H1 (cell line): Measurements from ENCODE around the gene STK32C. TPM values are rescaled to one million over a fixed set of nuclear protein-coding genes. Genes with fewer than 3 reads are reported as not detected.

Experiments used
- BRCA1 ChIP-seq: IDR thresholded peaks from 2 replicates; pipeline ENCODE4 v1.6.1; 2012; ENCODE audit warnings: low read depth, low read length, improper control_type of control experiment
- FOSL1 ChIP-seq: IDR thresholded peaks from 2 replicates; pipeline ENCODE4 v1.6.1; 2011; ENCODE audit warnings: mild to moderate bottlenecking, low read depth, low read length, moderate library complexity; ENCODE audit not compliant: insufficient read depth
- GABPA ChIP-seq: IDR thresholded peaks from 2 replicates; pipeline ENCODE4 v1.6.1; 2011; ENCODE audit warnings: mild to moderate bottlenecking, low read length, moderate library complexity, borderline replicate concordance; ENCODE audit not compliant: insufficient read depth
- JUND ChIP-seq: IDR thresholded peaks from 2 replicates; pipeline ENCODE4 v1.6.1; 2011; ENCODE audit warnings: mild to moderate bottlenecking, improper control_type of control experiment, low read length
- KDM5A ChIP-seq: fragments of 200-600 bp; IDR thresholded peaks from 2 replicates; pipeline ENCODE4 v1.7.1; 2012; ENCODE audit warnings: mild to moderate bottlenecking, low read length, inconsistent platforms, mixed read lengths
- MAFK ChIP-seq: IDR thresholded peaks from 2 replicates; pipeline ENCODE4 v1.6.1; 2012; ENCODE audit warnings: low read depth, mild to moderate bottlenecking, improper control_type of control experiment, low read length
- NRF1 ChIP-seq: IDR thresholded peaks from 2 replicates; pipeline ENCODE4 v1.6.1; 2011; ENCODE audit warnings: mild to moderate bottlenecking, low read depth, low read length, improper control_type of control experiment
- SAP30 ChIP-seq: fragments of 300-600 bp; sonication (generic); IDR thresholded peaks from 2 replicates; pipeline ENCODE4 v1.7.1; 2012; ENCODE audit warnings: low read length, moderate library complexity, mild to moderate bottlenecking, inconsistent platforms; ENCODE audit not compliant: insufficient read depth, insufficient replicate concordance
- SP2 ChIP-seq: IDR thresholded peaks from 2 replicates; pipeline ENCODE4 v1.6.1; 2012; ENCODE audit warnings: mild to moderate bottlenecking, low read length, inconsistent platforms
- TAF1 ChIP-seq: IDR thresholded peaks from 2 replicates; pipeline ENCODE4 v1.6.1; 2011; ENCODE audit warnings: mild to moderate bottlenecking, low read depth, low read length
- polyA plus RNA-seq, 7 experiments: library from polyadenylated mRNA; depleted of rRNA in 3 of 7; stranded (reverse) in 5 of 7; unstranded in 2 of 7; fragments of >200 nt in 5 of 7; fragments of 200-250 nt in 2 of 7; gene quantifications; 1 replicate in 5 of 7; 2 replicates in 1 of 7; 4 replicates in 1 of 7; pipeline versions ENCODE4 v1.2.1 to v1.2.3, GENCODE V29; 2011 to 2013; ENCODE audit warnings: missing spikeins in 2 of 7, mixed read lengths in 2 of 7
- total RNA-seq: library from RNA; stranded (reverse); fragmentation: NEBNext Ultra II Directional; extraction: Animal tissue kit (Norgen Biotek cat#: 25700); gene quantifications from 2 replicates; pipeline ENCODE4 v1.2.1, GENCODE V29; 2021
- TF ChIP-seq, protein P1 (sequence below): fragments of 300-600 bp; sonication (generic); IDR thresholded peaks from 2 replicates; pipeline ENCODE4 v1.7.1; 2012; ENCODE audit warnings: low read length, moderate library complexity, mild to moderate bottlenecking, inconsistent platforms; ENCODE audit not compliant: insufficient replicate concordance

The STK32C gene
- total and polyA plus RNA-seq, 2 of the 8 experiments (the other 6 are each of a cell fraction or from before 2014, with no cell fraction given), result 10.6 to 15.6 TPM

DNA sequence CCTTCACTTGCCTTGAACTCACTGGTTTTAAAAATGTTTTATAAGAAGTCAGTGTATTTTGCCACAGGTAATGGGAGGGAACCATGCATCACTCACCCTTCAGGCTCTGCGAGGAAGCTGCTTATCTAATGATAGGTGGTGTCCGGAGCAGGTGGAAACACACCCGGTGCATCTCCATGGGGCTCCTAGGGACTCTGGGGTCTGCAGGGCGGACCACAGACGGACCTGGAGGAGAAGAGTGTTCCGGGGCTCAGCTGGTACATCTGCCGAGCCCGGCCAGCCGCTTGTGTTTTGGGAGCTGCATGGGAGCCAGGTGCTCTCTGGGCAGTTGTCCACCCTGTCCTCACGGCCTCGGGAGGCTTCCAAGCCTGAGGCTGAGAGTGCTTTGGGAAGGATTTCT lies 31.5 kb upstream of the STK32C start (continued):
- TF ChIP-seq, protein P1, sequence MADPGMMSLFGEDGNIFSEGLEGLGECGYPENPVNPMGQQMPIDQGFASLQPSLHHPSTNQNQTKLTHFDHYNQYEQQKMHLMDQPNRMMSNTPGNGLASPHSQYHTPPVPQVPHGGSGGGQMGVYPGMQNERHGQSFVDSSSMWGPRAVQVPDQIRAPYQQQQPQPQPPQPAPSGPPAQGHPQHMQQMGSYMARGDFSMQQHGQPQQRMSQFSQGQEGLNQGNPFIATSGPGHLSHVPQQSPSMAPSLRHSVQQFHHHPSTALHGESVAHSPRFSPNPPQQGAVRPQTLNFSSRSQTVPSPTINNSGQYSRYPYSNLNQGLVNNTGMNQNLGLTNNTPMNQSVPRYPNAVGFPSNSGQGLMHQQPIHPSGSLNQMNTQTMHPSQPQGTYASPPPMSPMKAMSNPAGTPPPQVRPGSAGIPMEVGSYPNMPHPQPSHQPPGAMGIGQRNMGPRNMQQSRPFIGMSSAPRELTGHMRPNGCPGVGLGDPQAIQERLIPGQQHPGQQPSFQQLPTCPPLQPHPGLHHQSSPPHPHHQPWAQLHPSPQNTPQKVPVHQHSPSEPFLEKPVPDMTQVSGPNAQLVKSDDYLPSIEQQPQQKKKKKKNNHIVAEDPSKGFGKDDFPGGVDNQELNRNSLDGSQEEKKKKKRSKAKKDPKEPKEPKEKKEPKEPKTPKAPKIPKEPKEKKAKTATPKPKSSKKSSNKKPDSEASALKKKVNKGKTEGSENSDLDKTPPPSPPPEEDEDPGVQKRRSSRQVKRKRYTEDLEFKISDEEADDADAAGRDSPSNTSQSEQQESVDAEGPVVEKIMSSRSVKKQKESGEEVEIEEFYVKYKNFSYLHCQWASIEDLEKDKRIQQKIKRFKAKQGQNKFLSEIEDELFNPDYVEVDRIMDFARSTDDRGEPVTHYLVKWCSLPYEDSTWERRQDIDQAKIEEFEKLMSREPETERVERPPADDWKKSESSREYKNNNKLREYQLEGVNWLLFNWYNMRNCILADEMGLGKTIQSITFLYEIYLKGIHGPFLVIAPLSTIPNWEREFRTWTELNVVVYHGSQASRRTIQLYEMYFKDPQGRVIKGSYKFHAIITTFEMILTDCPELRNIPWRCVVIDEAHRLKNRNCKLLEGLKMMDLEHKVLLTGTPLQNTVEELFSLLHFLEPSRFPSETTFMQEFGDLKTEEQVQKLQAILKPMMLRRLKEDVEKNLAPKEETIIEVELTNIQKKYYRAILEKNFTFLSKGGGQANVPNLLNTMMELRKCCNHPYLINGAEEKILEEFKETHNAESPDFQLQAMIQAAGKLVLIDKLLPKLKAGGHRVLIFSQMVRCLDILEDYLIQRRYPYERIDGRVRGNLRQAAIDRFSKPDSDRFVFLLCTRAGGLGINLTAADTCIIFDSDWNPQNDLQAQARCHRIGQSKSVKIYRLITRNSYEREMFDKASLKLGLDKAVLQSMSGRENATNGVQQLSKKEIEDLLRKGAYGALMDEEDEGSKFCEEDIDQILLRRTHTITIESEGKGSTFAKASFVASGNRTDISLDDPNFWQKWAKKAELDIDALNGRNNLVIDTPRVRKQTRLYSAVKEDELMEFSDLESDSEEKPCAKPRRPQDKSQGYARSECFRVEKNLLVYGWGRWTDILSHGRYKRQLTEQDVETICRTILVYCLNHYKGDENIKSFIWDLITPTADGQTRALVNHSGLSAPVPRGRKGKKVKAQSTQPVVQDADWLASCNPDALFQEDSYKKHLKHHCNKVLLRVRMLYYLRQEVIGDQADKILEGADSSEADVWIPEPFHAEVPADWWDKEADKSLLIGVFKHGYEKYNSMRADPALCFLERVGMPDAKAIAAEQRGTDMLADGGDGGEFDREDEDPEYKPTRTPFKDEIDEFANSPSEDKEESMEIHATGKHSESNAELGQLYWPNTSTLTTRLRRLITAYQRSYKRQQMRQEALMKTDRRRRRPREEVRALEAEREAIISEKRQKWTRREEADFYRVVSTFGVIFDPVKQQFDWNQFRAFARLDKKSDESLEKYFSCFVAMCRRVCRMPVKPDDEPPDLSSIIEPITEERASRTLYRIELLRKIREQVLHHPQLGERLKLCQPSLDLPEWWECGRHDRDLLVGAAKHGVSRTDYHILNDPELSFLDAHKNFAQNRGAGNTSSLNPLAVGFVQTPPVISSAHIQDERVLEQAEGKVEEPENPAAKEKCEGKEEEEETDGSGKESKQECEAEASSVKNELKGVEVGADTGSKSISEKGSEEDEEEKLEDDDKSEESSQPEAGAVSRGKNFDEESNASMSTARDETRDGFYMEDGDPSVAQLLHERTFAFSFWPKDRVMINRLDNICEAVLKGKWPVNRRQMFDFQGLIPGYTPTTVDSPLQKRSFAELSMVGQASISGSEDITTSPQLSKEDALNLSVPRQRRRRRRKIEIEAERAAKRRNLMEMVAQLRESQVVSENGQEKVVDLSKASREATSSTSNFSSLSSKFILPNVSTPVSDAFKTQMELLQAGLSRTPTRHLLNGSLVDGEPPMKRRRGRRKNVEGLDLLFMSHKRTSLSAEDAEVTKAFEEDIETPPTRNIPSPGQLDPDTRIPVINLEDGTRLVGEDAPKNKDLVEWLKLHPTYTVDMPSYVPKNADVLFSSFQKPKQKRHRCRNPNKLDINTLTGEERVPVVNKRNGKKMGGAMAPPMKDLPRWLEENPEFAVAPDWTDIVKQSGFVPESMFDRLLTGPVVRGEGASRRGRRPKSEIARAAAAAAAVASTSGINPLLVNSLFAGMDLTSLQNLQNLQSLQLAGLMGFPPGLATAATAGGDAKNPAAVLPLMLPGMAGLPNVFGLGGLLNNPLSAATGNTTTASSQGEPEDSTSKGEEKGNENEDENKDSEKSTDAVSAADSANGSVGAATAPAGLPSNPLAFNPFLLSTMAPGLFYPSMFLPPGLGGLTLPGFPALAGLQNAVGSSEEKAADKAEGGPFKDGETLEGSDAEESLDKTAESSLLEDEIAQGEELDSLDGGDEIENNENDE, result no peak
- TF ChIP-seq NRF1 (no peak), KDM5A (no peak), SP2 (no peak), JUND (no peak), MAFK (no peak), GABPA (no peak), TAF1 (no peak), SAP30 (no peak), BRCA1 (no peak), FOSL1 (no peak)
- TF ChIP-seq, all 59 proteins: peak for 0
